Glutamatergic neuron (in vitro differentiated cells): ENCODE data around the gene ANKRD55. TPM values are rescaled to one million over a fixed set of nuclear protein-coding genes. Genes with fewer than 3 reads are reported as not detected.
"Not testable (repeated sequence)": the region's sequence is repeated elsewhere in the genome, so short reads cannot be mapped to it uniquely, and the experiment has no call there.

Experiments used
- DNase-seq: peaks from one replicate; pipeline ENCODE4 v3.0.0; 2022
- H3K27ac Mint-ChIP-seq: one replicate; pipeline ENCODE4 v1.8.0; 2020; ENCODE audit warnings: mild to moderate bottlenecking, mixed read lengths, inconsistent platforms; ENCODE audit not compliant: unreplicated experiment
- H3K27me3 Mint-ChIP-seq: one replicate; pipeline ENCODE4 v1.8.0; 2020; ENCODE audit warnings: mild to moderate bottlenecking, moderate library complexity, mixed read lengths, inconsistent platforms; ENCODE audit not compliant: unreplicated experiment
- H3K36me3 Mint-ChIP-seq: one replicate; pipeline ENCODE4 v1.8.0; 2020; ENCODE audit warnings: mild to moderate bottlenecking, mixed read lengths, inconsistent platforms; ENCODE audit not compliant: unreplicated experiment
- H3K4me1 Mint-ChIP-seq: one replicate; pipeline ENCODE4 v1.8.0; 2020; ENCODE audit warnings: mild to moderate bottlenecking, low read depth, mixed read lengths, inconsistent platforms; ENCODE audit not compliant: unreplicated experiment
- H3K4me3 Mint-ChIP-seq: one replicate; pipeline ENCODE4 v1.8.0; 2020; ENCODE audit warnings: mild to moderate bottlenecking, mixed read lengths, inconsistent platforms; ENCODE audit not compliant: unreplicated experiment
- H3K9me3 Mint-ChIP-seq: one replicate; pipeline ENCODE4 v1.8.0; 2020; ENCODE audit warnings: mild to moderate bottlenecking, moderate library complexity, mixed read lengths, inconsistent platforms; ENCODE audit not compliant: unreplicated experiment
- CTCF ChIP-seq: fragments of 200-600 bp; sonication (generic); IDR thresholded peaks from one replicate; pipeline ENCODE4 v1.5.0; 2021; ENCODE audit not compliant: partially characterized antibody, unreplicated experiment
- total RNA-seq: library from RNA; stranded (reverse); fragmentation: NEBNext Ultra II Directional; extraction: Animal tissue kit (Norgen Biotek cat#: 25700); gene quantifications from one replicate; pipeline ENCODE4 v1.2.1, GENCODE V29; 2021; ENCODE audit not compliant: unreplicated experiment

Gene ANKRD55
- total RNA-seq, 1 donor from 2014 or later, result not detected

GRCh38 chr5:56130664-56131063 lies 102.5 kb downstream of the ANKRD55 start:
- H3K4me3 Mint-ChIP-seq, result no peak overlapping the region
- no peak overlapping the region for H3K27ac Mint-ChIP-seq
- no peak for DNase-seq
- peaks cover 2% of the 10 kb centered on the region for H3K27me3 Mint-ChIP-seq
- H3K36me3 Mint-ChIP-seq, result peaks cover 9% of the 10 kb centered on the region
- no peaks in the 10 kb centered on the region for H3K4me1 Mint-ChIP-seq
- H3K9me3 Mint-ChIP-seq, result peaks cover 2% of the 10 kb centered on the region
- TF ChIP-seq CTCF, result no peak

DNA sequence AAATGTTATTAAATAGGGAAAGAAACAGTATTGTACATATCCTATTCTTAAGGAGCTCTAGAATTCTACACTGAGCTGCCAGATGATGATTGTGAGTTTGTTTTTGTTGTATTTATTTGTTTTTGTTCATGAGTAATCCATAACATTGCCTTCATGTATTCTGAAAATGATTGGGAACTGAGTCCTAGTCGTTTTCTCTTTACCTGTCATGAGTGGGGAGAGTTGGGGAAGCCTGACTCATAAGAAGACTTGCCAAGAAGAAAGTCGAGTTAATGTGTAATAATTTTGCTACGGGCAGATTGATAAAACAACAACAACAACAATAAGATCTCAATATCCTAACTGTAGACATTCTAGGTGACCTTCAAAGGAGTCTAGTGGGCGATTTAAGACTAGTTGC lies 103.8 kb downstream of the ANKRD55 start:
- Mint-ChIP-seq H3K27ac (no peak overlapping the region), H3K4me1 (no peaks in the 10 kb centered on the region), H3K9me3 (peaks cover 2% of the 10 kb centered on the region), H3K36me3 (peaks cover 9% of the 10 kb centered on the region), H3K4me3 (no peak overlapping the region), H3K27me3 (peaks cover 2% of the 10 kb centered on the region)
- DNase-seq, result no peak
- no peak for TF ChIP-seq CTCF

- Mint-ChIP-seq H3K27ac (no peak overlapping the region), H3K27me3 (peaks cover 2% of the 10 kb centered on the region), H3K9me3 (peaks cover 2% of the 10 kb centered on the region), H3K4me3 (no peak overlapping the region), H3K36me3 (peaks cover 9% of the 10 kb centered on the region), H3K4me1 (peaks cover 4% of the 10 kb centered on the region)
- DNase-seq, result no peak
- TF ChIP-seq CTCF, result no peak
Measured at GRCh38 chr5:56128113-56128512, 105.0 kb downstream of the ANKRD55 start.

GRCh38 chr5:56126487-56127179 lies 106.5 kb downstream of the ANKRD55 start:
- H3K36me3 Mint-ChIP-seq, result peaks cover 9% of the 10 kb centered on the region
- no peak overlapping the region for H3K27ac Mint-ChIP-seq
- H3K27me3 Mint-ChIP-seq, result peaks cover 2% of the 10 kb centered on the region
- peaks cover 4% of the 10 kb centered on the region for H3K4me1 Mint-ChIP-seq
- TF ChIP-seq CTCF, result no peak
- H3K4me3 Mint-ChIP-seq, result no peak overlapping the region
- DNase-seq, result no peak
- peaks cover 2% of the 10 kb centered on the region for H3K9me3 Mint-ChIP-seq

DNA sequence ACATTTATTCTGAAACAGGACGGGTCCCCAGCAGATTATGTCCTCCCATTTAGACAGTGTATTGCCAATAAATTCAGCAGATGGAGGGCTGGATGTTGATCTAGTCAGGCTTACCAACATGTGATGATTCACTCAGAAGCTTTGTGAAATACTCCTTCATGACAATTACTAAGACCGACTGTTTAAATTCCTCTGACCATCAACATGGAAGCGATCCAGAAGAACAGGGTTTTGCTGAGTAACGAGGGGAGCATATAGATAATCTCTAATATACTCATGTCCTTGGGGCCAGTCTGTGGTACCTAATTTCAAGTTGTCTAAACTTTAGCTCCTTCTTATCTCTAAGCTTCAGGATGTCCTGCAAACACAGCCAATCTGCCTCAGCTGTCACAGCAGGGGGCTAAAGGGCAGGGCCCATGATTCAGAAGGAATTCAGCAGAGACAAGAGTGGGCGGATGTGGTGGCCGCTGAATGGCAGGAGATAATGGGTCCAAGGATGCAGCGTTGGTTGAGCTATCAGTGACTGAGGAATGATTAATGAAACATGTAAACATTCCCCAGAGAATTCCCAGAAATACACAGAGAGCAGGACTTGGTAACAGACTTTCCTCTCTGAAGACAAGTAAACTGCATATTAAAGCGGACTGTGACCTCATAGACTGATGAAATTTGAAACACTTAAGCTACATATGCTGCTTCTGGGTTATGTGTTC lies 109.4 kb downstream of the ANKRD55 start:
- no peaks in the 10 kb centered on the region for H3K9me3 Mint-ChIP-seq
- peaks cover 4% of the 10 kb centered on the region for H3K36me3 Mint-ChIP-seq
- no peak overlapping the region for H3K4me3 Mint-ChIP-seq
- H3K27me3 Mint-ChIP-seq, result peaks cover 2% of the 10 kb centered on the region
- no peak overlapping the region for H3K27ac Mint-ChIP-seq
- peaks cover 4% of the 10 kb centered on the region for H3K4me1 Mint-ChIP-seq
- no peak for TF ChIP-seq CTCF
- DNase-seq, result peak; percentile 28

DNA sequence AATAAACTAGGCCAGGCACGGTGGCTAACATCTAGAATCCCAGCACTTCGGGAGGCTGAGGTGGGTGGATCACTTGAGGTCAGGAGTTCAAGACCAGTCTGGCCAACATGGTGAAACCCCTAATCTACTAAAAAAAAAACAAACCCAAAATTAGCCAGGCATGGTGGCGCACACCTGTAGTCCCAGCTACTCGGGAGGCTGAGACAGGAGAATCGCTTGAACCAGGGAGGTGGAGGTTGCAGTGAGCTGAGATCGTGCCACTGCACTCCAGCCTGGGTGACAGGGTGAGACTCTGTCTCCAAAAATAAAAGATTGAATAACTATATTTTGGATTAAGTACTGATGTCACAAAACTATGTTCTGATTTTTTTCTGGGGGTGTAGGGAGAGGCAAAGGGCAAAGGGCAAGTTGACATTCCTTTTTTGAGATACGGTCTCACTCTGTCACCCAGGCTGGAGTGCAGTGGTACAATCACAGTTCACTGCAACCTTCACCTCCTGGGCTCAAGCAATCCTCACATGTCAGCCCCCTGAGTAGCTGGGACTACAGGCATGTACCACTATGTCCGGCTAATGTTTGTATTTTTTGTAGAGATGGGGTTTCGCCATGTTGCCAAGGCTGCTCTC lies 110.7 kb downstream of the ANKRD55 start:
- H3K27ac Mint-ChIP-seq, H3K27me3 Mint-ChIP-seq, H3K4me3 Mint-ChIP-seq, H3K36me3 Mint-ChIP-seq, DNase-seq, H3K9me3 Mint-ChIP-seq, H3K4me1 Mint-ChIP-seq: not testable (repeated sequence)
